Measurements from ENCODE around the gene KCNQ1.

The KCNQ1 gene

DNA sequence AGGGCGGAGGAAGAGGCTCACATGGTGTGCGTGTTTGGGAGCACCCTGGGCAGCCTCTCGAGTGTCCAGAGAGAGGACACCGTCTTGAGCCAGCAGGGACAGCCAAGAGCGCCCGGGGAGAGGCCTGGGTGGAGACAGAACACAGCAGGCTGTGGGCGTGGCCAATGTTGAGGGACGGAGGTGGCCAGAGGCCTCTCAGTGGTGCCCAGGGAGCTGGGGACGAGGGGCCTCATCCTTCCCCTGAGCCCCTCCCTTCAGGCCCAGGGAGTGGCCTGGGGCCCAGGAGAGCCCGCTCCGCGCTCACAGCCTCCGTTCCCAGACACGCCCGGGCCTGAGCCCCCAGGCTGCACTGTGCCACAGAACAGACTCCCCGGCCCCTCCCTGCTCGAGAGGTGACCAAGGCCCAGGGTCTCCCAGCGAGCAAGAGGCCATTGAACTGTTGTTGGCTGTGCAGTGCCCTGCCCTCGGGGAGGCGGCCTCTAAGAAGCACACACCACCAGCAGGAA, 392.3 kb downstream of the KCNQ1 start:
- no peak for DNase-seq

DNA sequence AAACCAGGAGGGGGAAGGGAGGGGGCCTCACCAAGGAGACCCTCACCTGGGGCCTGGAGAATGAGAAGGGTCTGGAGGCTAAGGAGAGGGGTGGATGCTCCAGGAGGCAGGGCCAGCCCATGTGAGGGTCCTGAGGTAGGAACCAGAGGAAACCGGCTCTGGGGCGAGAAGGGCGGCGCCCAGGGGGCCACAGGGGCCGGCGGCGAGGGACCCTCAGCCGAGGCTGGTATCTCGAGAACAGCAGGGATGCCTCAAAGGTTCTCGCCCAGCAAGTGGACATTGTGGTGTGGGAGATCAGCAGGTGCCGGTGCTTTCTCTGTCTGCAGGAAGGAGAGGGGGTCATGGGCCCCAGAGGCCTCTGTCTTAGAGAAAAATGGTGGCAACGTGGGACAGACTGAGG, 392.8 kb downstream of the KCNQ1 start:
- no peak for DNase-seq

- no peak for DNase-seq
Observed at GRCh38 chr11:2838091-2838490, 393.3 kb downstream of the KCNQ1 start.

DNA sequence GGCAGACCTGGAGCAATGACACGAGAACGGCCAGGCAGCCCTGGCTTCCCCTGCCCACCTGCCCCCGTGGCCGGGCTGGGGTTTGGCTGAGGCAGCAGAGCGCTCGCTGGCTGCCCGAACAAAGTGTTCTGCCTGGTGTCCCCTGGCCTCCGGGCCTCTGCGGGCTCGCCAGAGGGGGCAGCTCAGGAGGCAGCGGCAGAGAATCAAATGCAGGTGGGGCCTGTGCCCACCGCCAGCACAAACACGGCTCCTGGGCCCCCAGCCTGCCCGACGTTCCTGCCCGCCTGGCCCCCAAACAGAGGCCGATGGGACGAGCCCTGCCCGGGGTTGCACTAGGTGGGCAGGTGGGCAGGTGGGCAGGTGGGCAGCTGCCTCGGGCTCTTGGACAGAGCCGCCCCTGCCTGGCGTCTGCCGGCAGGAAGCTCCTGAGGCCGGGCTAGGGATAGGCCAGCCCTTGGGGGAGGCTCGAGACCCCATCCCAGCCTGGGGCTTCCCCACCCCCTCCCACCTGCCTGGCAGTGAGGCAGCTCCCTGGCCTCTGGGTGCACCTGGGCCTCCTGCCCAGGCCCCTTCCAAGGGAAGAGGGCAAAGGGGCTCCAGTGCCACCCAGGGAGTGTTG, 394.0 kb downstream of the KCNQ1 start:
- DNase-seq, result no peak

DNA sequence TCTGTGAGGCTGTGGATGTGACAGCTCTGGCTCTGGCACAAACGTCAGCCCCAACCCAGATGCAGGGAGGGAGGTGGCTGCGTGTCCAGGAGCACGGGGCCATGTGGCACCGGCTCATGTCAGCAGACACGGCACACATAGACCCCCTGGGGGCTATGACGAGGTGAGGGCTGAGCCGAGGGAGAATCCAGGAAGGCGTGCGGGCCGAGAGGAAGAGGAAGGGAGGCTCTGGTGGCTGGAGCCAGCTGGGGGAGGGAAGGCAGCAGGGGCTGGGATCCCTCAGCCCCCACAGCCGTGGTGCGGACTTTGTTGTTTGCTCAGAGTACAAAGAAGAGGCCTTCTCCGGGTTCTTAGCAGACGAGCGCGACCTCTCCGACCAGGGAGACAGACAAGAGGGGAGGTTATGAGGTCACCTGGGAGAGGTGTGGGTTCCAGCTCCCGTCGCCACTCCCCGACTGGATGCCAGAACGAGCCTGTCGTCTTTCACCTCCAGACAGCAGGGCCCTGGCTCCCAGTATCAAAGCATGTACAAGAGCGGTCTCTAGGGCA, 394.7 kb downstream of the KCNQ1 start:
- DNase-seq, result no peak

DNA sequence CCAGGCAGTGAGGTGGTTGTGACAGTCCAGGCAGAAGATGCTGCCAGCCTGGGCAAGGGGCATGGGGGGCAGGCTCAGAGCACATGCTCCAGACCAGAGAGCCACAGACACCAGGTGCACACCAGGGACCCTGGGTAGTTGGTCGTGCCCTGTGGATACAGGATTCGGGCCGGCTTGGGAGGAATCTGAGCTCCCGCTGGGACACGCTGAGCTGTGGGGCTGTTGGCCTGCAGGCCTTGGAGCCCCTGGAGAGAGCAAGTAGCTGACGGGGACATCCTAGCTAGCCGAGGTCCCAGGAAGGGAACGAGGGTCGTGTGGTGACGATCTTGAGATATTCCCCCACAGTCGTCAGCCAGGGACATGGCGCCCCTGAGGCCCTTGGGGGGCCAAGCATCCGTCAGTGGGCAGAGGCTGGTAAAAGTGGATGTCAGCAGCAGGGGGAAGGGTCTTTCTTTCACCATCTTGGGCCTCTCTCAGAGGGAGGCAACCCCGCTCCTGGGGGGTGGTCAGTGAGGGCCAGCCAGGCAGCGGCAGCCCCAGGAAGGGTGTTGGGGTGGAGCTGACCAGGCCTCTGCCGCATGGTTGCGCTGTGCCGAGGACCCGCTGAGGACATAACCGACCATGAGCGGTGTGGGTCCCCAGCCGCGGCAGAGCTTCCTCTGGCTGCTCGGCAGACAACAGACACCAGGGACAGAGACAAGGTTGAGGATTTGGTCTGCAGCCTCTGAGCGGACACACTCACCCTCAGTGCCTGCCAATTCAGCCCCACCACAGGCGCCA, 396.8 kb downstream of the KCNQ1 start:
- no peak for DNase-seq

- DNase-seq, result no peak
Observed at GRCh38 chr11:2842876-2843275, 398.1 kb downstream of the KCNQ1 start.

DNA sequence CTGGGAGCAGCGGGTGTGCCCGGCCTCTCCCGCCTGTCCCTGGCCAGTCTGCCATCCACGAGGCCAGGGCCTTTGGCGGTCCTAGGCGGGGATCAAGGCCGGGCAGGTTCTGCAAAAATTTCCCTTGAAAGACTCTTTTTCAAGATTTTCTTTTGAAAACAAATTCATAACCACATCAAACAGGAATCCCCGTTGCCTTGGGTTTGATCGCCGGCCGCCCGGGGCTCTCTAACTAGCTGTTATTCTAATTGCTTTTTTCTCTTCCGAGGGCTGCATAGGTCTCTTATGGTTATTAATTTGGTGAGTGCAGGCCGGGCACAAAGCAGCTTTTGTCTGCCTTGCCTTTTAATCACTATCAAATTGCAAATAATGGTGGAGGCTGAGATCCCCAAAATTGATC, 398.7 kb downstream of the KCNQ1 start:
- DNase-seq, result no peak

DNA sequence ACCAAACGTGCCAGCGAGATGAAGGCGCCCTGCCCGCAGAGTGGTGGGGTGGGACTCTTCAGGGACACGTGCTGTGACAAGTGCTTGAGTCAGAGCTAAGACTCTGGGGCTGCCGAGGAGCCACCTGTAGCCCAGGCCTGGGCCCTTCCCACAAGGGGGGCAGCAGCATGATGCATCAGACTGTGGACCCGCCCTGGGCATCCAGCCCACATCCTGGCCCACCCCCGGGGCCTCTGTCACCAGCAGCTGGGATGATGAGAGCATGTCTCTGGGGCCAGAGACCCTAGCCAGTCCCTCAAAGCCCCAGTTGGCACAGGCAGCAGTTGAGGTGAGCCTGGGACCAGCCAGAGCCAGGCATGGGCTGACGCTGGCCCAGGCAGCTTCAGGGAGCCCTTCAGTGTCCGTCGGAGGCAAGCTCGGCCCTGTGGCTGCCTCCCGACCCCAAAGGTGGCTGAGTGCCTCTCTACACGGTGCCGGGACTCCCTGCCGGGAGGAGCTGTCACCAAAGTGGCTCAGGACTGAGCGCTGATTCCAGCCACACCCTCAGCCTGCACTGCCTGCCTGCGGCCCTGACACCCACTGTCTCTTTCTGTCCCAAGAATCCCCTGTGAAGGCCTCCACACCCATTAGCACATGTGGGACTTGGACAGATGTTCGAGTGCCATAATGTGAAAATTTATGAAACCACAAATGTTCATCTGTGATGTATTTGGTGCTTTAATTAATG, 399.5 kb downstream of the KCNQ1 start:
- no peak for DNase-seq

- no peak for DNase-seq
Observed at GRCh38 chr11:2844996-2845395, 400.2 kb downstream of the KCNQ1 start.

- DNase-seq, result no peak
Observed at GRCh38 chr11:2846056-2846455, 401.2 kb downstream of the KCNQ1 start.

DNA sequence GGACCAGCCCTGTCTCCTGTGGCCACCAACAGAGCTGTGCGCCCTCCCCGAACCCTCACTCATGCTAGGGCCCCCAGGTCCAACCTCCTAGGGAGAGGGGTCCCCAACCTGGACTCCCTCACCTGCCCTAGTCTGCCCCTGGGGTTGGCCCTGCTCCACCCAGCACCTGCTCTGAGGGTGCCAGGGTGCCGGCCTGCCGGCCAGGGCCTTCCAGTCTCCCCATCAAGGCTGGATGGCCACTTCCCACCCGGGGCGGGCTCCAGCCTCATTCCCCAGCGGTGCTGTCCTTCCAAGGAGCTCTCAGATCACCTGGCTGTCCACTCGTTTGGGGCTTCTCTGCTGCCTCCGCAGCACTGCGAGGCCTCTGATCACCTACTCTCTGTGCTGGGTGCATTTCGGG, 401.7 kb downstream of the KCNQ1 start:
- no peak for DNase-seq

- no peak for DNase-seq
Observed at GRCh38 chr11:2847561-2847960, 402.8 kb downstream of the KCNQ1 start.

DNA sequence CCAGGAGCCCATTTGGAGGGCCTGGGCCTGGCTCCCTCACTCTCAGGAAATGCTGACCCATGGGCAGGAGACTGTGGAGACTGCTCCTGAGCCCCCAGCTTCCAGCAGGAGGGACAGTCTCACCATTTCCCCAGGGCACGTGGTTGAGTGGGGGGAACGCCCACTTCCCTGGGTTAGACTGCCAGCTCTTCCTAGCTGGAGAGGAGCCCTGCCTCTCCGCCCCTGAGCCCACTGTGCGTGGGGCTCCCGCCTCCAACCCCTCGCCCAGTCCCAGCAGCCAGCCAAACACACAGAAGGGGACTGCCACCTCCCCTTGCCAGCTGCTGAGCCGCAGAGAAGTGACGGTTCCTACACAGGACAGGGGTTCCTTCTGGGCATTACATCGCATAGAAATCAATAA, 403.7 kb downstream of the KCNQ1 start:
- no peak for DNase-seq

DNA sequence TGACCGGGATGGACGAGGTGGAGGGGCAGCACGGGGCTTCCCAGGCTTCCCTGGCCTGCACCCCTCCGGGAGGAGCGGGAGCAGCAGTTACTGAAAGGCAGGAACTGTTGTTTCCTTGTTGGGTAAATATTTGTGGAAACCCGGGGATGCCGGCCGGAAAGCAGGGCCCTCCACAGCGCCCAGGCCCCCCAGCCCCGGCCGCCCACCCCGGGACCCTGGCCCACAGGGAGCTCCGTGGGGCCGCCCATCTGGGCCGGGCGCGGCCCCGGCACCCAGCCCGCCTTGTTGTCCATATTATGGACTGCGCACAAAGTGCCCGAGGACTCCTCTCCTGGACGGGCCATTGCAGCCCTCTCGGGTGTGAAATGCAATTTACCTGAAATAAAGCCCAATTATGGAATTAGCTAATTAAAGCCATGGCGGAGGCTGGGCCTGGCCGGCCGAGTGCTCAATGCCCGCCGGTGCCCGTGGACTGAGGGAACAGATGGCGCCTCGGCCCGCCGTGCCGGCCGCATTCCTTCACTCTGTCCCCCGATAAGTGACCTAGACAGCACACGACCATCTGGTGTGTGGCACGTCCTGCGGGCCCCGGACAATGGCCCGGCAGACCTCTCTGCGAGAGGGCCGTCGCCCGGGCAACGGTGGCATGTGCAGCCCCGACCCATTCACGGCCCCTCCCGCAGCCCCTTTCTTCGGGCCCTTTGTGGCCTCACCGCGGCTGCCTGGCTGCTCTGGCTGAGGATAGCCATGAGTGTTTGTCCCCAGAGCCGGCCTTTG, 405.4 kb downstream of the KCNQ1 start:
- no peak for DNase-seq

- DNase-seq, result no peak
Observed at GRCh38 chr11:2853401-2853800, 408.6 kb downstream of the KCNQ1 start.

DNA sequence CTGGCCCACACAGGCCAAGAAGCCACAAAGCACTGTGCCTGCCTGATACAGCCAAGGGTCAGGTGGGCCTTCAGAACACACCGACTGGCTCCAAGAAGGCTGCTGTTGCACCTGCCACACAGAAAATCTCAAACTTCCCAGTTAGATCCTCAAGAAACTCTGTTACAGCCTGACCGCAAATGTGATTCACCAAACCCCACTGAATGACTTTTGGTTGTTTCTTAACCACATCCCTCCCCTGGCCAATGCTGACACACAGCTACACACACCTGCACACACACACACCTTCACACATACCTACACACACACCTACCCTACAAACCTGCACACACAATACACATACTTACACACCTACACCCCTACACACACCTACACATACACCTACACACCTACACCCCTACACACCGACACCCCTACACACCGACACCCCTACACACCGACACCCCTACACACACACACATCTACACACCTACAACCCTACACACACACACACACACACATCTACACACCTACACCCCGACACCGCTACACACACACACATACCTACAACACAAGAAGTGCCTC, 409.3 kb downstream of the KCNQ1 start:
- no peak for DNase-seq

DNA sequence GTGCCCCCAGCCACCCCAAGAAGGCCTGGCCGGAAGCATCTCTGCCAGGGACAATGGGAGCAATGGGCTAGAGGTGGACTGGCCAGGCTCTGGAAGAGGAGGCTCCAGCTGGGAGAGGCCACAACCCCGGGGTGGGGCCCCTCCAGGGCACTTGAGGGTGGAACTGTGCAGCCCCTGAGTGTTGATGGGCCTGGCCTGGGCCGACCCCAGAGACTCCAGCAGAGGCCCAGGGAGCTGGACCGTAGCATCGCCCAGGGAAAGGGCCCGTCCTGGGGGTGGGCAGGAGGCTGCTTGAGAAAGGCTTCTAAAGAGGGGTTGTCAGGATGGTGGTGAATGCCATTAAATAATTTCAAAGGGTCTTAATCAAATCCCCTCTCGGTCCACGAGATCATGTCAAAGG, 410.4 kb downstream of the KCNQ1 start:
- no peak for DNase-seq

DNA sequence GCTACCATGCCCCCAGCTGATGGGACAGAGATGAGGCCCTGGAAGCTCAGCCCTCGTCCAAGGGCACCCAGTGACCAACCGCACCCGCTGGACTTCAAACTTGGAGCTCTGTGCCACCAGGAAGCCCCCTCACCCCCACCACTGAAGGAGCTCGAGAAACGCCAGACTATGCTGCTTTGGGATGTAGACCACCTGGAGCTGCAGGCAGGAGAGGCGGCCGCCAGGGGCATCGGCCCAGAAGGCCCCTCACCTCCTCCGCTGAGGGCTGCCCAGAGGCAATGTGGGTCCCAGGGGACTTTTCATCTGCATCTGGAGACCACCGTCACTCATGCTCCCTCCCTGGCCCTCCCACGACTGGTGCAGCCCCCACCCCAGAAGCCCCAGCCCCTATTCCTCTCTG, 412.5 kb downstream of the KCNQ1 start:
- no peak for DNase-seq

- DNase-seq, result no peak
Observed at GRCh38 chr11:2857918-2858317, 413.1 kb downstream of the KCNQ1 start.

- no peak for DNase-seq
Observed at GRCh38 chr11:2858995-2859698, 414.3 kb downstream of the KCNQ1 start.

DNA sequence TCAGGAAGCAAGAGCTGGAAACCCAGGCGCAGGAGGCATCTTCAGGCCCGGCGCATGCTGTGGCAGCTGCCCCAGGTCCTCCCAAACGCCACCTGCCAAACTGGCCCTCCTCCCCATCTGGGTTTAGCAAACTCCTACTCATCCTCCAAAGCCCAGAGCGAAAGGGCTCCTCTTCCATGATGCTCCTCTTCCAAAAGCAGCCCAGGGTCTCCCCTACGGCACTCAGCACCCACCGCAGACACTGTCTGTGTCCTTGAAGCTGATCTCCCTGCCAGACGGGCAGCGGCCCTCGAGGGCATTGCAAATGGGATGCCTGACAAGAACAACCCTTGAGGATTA, 414.9 kb downstream of the KCNQ1 start:
- no peak for DNase-seq
